ENCODE measurements around the gene SLC12A8. TPM values are rescaled to one million over a fixed set of nuclear protein-coding genes. Genes with fewer than 3 reads are reported as not detected.

Gene SLC12A8
- total and polyA plus RNA-seq, 2 experiments from 2014 or later: 6.9 to 15.9 TPM

DNA sequence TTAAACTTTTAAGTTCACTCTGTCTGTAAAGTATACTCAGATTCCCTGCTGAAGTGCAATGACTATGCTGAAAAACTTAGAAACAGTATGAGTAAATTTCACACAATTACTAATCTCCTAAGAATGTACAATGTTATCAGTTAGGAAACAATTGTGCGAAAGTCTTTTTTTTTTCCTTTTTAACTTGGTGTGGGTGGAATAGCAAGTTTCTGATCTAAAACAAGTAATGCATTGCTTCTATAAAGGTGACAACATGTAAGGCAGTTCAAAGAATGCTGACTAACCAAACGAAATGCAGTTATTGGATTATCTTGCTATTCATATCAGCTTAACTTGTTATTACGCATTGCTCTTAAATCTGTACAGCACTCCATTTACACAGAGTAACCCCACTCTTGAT is 19.3 kb upstream of the SLC12A8 start:
- DNase-seq (ENCODE audit: low spot score): no peak
- no peaks in the 10 kb centered on the region for H4K20me1 ChIP-seq (replicated peaks; ENCODE audit: insufficient read depth)
- Mint-ChIP-seq H3K4me1 (peaks cover 12% of the 10 kb centered on the region), H3K27me3 (ENCODE audit: insufficient read depth, low read depth, poor library complexity) (no peaks in the 10 kb centered on the region), H3K27ac (no peak overlapping the region), H3K4me3 (no peak overlapping the region), H3K9me3 (no peaks in the 10 kb centered on the region), H3K36me3 (ENCODE audit: low read depth) (no peaks in the 10 kb centered on the region; the same call in 2 of the 3 replicates)
- no peak for ATAC-seq
- TF ChIP-seq EZH2 (IDR thresholded peaks at IDR 0.05; ENCODE audit: low read depth, unreplicated experiment) (no peak), NANOG (IDR thresholded peaks at IDR 0.05; ENCODE audit: borderline replicate concordance) (no peak), CREB1 (CRISPR knock-in tag; IDR thresholded peaks at IDR 0.05; ENCODE audit: low read depth) (no peak), ZNF114 (CRISPR knock-in tag; IDR thresholded peaks at IDR 0.05) (no peak), REST (IDR thresholded peaks at IDR 0.05; ENCODE audit: unreplicated experiment) (no peak)
- TF ChIP-seq, protein P1, sequence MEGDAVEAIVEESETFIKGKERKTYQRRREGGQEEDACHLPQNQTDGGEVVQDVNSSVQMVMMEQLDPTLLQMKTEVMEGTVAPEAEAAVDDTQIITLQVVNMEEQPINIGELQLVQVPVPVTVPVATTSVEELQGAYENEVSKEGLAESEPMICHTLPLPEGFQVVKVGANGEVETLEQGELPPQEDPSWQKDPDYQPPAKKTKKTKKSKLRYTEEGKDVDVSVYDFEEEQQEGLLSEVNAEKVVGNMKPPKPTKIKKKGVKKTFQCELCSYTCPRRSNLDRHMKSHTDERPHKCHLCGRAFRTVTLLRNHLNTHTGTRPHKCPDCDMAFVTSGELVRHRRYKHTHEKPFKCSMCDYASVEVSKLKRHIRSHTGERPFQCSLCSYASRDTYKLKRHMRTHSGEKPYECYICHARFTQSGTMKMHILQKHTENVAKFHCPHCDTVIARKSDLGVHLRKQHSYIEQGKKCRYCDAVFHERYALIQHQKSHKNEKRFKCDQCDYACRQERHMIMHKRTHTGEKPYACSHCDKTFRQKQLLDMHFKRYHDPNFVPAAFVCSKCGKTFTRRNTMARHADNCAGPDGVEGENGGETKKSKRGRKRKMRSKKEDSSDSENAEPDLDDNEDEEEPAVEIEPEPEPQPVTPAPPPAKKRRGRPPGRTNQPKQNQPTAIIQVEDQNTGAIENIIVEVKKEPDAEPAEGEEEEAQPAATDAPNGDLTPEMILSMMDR (conservative IDR thresholded peaks at IDR 0.05; ENCODE audit: low read depth in 2 of 2): no peak
- no peaks in the 10 kb centered on the region for H3K9me2 ChIP-seq (ENCODE audit: insufficient read depth)
- H3K4me2 ChIP-seq: no peak overlapping the region
- peaks cover 5% of the 10 kb centered on the region for H3K4me1 ChIP-seq (ENCODE audit: insufficient read depth)
- no peak overlapping the region for H3K27ac ChIP-seq (ENCODE audit: low read depth)
- no peak overlapping the region for H3K4me3 ChIP-seq
- H3K27me3 ChIP-seq (ENCODE audit: insufficient read depth): no peaks in the 10 kb centered on the region
- H3K79me2 ChIP-seq (replicated peaks; ENCODE audit: insufficient read depth): 0 out of 2 replicates have a peak, but pooled peaks cover 4% of the 10 kb centered on the region
- H3F3A ChIP-seq (replicated peaks; ENCODE audit: low read depth): no peaks in the 10 kb centered on the region
- H3K36me3 ChIP-seq (ENCODE audit: insufficient read depth): no peaks in the 10 kb centered on the region
- no peak overlapping the region for H2AFZ ChIP-seq

- H2AFZ ChIP-seq: no peak overlapping the region
- ATAC-seq: no peak
- no peak for TF ChIP-seq STAT1 (IDR thresholded peaks at IDR 0.05; ENCODE audit: unreplicated experiment)
- no peak for TF ChIP-seq ZNF114 (CRISPR knock-in tag; IDR thresholded peaks at IDR 0.05)
- no peak for TF ChIP-seq ZNF331 (CRISPR knock-in tag; IDR thresholded peaks at IDR 0.05; ENCODE audit: low read depth)
- TF ChIP-seq CREB1 (CRISPR knock-in tag; IDR thresholded peaks at IDR 0.05; ENCODE audit: low read depth): no peak
- TF ChIP-seq, protein P2, sequence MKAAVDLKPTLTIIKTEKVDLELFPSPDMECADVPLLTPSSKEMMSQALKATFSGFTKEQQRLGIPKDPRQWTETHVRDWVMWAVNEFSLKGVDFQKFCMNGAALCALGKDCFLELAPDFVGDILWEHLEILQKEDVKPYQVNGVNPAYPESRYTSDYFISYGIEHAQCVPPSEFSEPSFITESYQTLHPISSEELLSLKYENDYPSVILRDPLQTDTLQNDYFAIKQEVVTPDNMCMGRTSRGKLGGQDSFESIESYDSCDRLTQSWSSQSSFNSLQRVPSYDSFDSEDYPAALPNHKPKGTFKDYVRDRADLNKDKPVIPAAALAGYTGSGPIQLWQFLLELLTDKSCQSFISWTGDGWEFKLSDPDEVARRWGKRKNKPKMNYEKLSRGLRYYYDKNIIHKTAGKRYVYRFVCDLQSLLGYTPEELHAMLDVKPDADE (IDR thresholded peaks at IDR 0.05): no peak
- TF ChIP-seq REST (IDR thresholded peaks at IDR 0.05; ENCODE audit: unreplicated experiment): no peak
- no peak for TF ChIP-seq EZH2phosphoT487 (IDR thresholded peaks at IDR 0.05; ENCODE audit: unreplicated experiment)
These were observed 17.2 kb upstream of the SLC12A8 start for GRCh38 chr3:125229707-125230106.

More at GRCh38 chr3:125229707-125230106, 17.2 kb upstream of the SLC12A8 start:
- Histone ChIP-seq H3K27ac (ENCODE audit: low read depth) (no peak overlapping the region), H3K27me3 (ENCODE audit: insufficient read depth) (no peaks in the 10 kb centered on the region), H4K20me1 (replicated peaks; ENCODE audit: insufficient read depth) (no peaks in the 10 kb centered on the region), H3K4me3 (no peak overlapping the region), H3K9me2 (ENCODE audit: insufficient read depth) (no peaks in the 10 kb centered on the region), H3F3A (replicated peaks; ENCODE audit: low read depth) (no peaks in the 10 kb centered on the region), H3K79me2 (replicated peaks; ENCODE audit: insufficient read depth) (no peaks in the 10 kb centered on the region), H3K36me3 (ENCODE audit: insufficient read depth) (no peaks in the 10 kb centered on the region), H3K4me1 (ENCODE audit: insufficient read depth) (peaks cover 5% of the 10 kb centered on the region), H3K4me2 (no peak overlapping the region)
- no peak overlapping the region for H3K4me3 Mint-ChIP-seq
- H3K9me3 Mint-ChIP-seq: no peaks in the 10 kb centered on the region
- DNase-seq (ENCODE audit: low spot score): peak; percentile 21
- no peaks in the 10 kb centered on the region for H3K27me3 Mint-ChIP-seq (ENCODE audit: insufficient read depth, low read depth, poor library complexity)
- peak overlapping the region; percentile 22; the same call in 1 of the 2 replicates for H3K27ac Mint-ChIP-seq
- no peaks in the 10 kb centered on the region; the same call in 2 of the 3 replicates for H3K36me3 Mint-ChIP-seq (ENCODE audit: low read depth)
- H3K4me1 Mint-ChIP-seq: peaks cover 18% of the 10 kb centered on the region
